T-helper 17 cell (primary cell): Measurements from ENCODE around the gene RIMS1. TPM values are rescaled to one million over a fixed set of nuclear protein-coding genes. Genes with fewer than 3 reads are reported as not detected.
"Not testable (repeated sequence)": the region's sequence is repeated elsewhere in the genome, so short reads cannot be mapped to it uniquely, and the experiment has no call there.

Source experiments
- ATAC-seq: fragments of 150-1000 bp; cut with Tn5 transposase; 2 replicates; pipeline ENCODE4 v1.10.0; 2021; ENCODE audit warnings: mild to moderate bottlenecking, moderate library complexity
- DNase-seq, 3 donors: peaks; one replicate each; pipeline versions ENCODE4 v3.0.0 to v3.0.0-alpha.2; 2020 to 2021
- H3K9me3 ChIP-seq: one replicate; pipeline ENCODE4 v1.7.0; 2013; ENCODE audit warnings: low read length, mild to moderate bottlenecking; ENCODE audit not compliant: control insufficient read depth, poor library complexity, severe bottlenecking
- H3K27ac Mint-ChIP-seq: one replicate; pipeline ENCODE4 v1.8.0; 2022; ENCODE audit warnings: mild to moderate bottlenecking, moderate library complexity, mixed read lengths
- H3K27me3 Mint-ChIP-seq: one replicate; pipeline ENCODE4 v1.8.0; 2022; ENCODE audit warnings: mixed read lengths
- H3K36me3 Mint-ChIP-seq: one replicate; pipeline ENCODE4 v1.8.0; 2022; ENCODE audit warnings: low read depth, mixed read lengths
- H3K4me1 Mint-ChIP-seq: one replicate; pipeline ENCODE4 v1.8.0; 2022; ENCODE audit warnings: mild to moderate bottlenecking, mixed read lengths
- H3K4me3 Mint-ChIP-seq: one replicate; pipeline ENCODE4 v1.8.0; 2022; ENCODE audit warnings: mild to moderate bottlenecking, moderate library complexity, mixed read lengths
- total RNA-seq, 4 donors: library from RNA in 2 of 4; stranded (reverse) in 2 of 4; gene quantifications; one replicate each; pipeline ENCODE4 v1.2.3 and lab custom pipeline; 2022 to 2026

Gene RIMS1
- total RNA-seq, 2 donors from 2014 or later: not detected

DNA sequence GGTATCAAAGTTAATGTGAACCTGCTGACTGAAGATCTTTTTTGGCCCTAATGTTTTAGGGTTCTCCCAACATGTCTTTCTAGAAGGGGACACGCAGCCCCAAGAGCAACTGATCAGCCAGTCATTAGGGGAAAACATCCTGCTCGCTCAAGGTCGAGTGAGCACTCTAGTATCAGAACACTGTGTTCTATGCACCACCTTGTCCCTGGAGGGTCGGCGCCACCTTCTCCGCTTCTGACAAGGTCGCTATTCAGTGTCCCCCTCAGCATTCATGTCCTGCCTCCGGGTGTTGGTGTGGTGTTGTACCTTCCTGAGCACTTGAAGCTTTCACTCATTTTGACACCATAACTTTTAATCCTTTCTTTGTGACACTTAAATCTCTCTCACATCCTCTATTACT, 404.3 kb downstream of the RIMS1 start:
- Mint-ChIP-seq H3K36me3 (no peaks in the 10 kb centered on the region), H3K4me1 (no peaks in the 10 kb centered on the region)
- no peak for ATAC-seq

DNA sequence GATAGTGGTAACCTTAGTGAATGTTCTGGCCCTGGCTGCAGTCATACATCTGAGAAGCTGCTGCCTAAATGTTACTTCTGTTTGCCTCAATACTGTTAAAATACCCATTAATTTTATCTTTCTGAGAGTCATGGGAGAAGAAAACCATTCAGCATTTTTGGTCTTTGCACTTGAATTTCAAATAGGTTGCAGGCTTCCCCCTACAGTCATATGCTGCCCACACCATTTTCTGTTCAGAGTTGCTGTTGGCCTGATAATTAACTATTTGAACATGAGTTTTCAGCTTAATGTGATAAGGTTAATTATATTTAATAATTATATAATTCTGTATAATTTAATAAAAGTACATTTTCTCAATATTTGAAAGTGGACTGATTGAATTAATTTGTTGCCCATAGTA, 410.0 kb downstream of the RIMS1 start:
- Mint-ChIP-seq H3K36me3 (no peaks in the 10 kb centered on the region), H3K4me3 (no peak overlapping the region), H3K27ac (no peak overlapping the region), H3K4me1 (no peaks in the 10 kb centered on the region), H3K27me3 (no peaks in the 10 kb centered on the region)
- ATAC-seq (no peak), DNase-seq (no peak)
- H3K9me3 ChIP-seq: no peaks in the 10 kb centered on the region

More for the DNA sequence above, 404.3 kb downstream of the RIMS1 start:
- DNase-seq: no peak
- Mint-ChIP-seq H3K27ac (no peak overlapping the region), H3K27me3 (no peaks in the 10 kb centered on the region), H3K4me3 (no peak overlapping the region)
- H3K9me3 ChIP-seq: no peaks in the 10 kb centered on the region

DNA sequence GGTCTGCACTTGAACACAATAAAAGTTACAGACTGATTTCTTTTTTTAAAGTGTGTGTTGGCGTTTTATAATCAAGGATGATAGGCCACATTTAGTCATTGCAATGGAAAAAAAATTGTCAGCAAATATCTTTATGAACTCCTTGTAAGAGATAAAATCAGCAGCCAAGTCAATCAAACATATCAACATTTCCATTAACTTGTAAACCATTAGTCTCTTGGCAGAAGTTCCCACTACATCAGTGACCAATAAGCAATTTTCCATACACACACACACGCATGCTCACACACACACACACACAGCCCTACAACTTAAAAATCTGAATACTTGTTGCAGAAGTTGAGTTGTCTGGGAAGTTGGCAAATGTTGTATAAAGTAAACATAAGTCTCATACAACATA, 419.6 kb downstream of the RIMS1 start:
- H3K9me3 ChIP-seq: no peaks in the 10 kb centered on the region
- Mint-ChIP-seq H3K4me3 (no peak overlapping the region), H3K36me3 (no peaks in the 10 kb centered on the region), H3K27me3 (no peaks in the 10 kb centered on the region), H3K4me1 (no peaks in the 10 kb centered on the region), H3K27ac (no peak overlapping the region)
- no peak for ATAC-seq
- DNase-seq: no peak

DNA sequence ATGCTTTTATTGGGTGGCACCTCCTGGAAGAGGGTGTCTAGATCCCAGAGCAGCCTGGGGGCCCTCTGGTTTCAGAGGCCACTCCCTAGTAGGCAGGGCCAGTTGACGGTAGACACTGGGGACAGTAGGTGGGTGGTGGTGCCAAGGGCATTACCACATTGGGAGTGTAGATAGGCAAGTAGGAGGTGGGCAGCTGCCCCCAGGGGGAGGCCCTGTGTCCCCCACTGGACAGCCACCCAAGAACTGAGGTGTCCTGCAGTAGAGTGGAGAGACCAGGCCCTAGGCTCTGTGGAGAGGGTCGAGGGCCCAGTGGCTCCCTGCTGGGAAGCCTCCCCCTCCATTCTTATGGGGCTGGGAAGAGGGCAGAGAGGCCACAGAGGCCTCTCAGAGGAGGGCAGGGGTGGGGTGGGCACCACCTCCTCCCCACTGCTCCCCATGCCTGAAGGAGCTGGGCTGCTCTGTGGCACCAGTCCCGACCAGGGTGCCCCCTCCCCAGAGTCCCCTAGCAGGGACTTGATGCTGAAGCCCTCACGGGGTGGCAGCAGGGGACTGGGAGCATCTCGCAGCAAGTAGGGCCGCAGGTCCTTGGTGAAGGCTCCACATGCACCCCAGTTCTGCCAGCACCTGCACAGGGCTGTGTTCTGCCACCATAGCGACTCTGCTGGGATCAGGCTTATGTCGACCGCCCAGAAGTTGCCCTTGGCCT, 430.5 kb downstream of the RIMS1 start:
- no peaks in the 10 kb centered on the region for H3K4me1 Mint-ChIP-seq
- no peaks in the 10 kb centered on the region for H3K27me3 Mint-ChIP-seq
- DNase-seq (no peak), ATAC-seq (no peak)
- H3K36me3 Mint-ChIP-seq: no peaks in the 10 kb centered on the region
- H3K9me3 ChIP-seq: no peaks in the 10 kb centered on the region
- no peak overlapping the region for H3K4me3 Mint-ChIP-seq
- H3K27ac Mint-ChIP-seq: no peak overlapping the region

DNA sequence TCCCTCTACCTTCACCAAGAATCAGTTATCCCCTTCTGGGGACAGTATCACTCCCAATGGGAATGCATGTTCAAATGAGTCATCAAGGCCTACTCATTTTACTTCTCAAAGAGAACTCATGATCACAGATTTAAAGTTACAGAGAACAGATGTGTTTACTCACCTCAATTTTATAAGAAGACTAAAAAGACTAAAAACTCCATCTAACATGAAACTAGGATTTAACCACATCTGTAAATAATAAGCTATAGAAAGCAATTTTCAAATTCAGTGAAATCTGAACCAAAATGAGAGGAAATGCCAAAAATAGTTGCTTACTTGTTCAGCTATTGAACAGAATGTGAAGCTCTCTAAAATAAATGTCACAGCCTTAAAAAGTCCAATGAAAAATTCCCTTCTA, 435.4 kb downstream of the RIMS1 start:
- no peaks in the 10 kb centered on the region for H3K36me3 Mint-ChIP-seq
- no peak overlapping the region for H3K4me3 Mint-ChIP-seq
- H3K4me1 Mint-ChIP-seq: no peaks in the 10 kb centered on the region

DNA sequence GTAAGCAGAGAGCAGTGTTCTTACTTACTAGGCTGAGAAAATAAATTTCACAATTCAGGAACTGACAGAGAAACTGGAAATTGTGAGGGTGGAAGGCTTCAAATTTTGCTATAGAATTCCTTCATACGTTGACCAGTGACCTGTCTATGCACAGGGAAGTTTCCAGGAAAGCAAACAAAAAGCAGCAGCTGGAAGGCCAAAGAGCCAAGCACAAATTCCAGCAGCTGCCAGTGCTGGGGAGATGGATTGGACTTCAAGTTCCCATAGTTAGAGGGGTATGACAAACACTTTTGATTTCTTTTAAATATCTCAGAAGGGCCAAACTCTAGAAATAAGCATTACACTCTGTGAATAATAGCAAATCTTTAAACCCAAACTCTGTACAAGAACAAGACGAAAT, 436.4 kb downstream of the RIMS1 start:
- ATAC-seq: no peak
- H3K36me3 Mint-ChIP-seq: no peaks in the 10 kb centered on the region

More for the DNA sequence above, 435.4 kb downstream of the RIMS1 start:
- ATAC-seq (no peak), DNase-seq (no peak)
- H3K9me3 ChIP-seq: no peaks in the 10 kb centered on the region
- H3K27me3 Mint-ChIP-seq: peaks cover 7% of the 10 kb centered on the region
- no peak overlapping the region for H3K27ac Mint-ChIP-seq

DNA sequence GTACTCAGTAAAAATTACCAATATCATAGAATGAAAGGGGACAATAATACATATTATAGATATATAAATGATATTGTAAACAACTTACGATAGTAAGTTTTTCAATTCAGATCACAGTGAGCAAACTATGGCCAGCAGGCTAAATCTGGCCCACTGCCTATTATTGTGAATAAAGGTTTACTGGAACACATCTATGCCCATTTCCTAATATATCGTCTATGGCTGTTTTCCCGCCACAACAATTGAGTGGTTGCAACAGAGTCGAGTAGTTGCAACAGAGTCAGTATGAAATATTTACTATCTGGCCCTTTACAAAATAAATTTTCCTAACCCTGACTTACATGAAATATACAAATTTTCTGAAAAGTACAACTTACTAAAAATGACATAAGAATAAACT, 438.2 kb downstream of the RIMS1 start:
- Mint-ChIP-seq H3K27me3 (peaks cover 7% of the 10 kb centered on the region), H3K4me1 (no peaks in the 10 kb centered on the region), H3K27ac (no peak overlapping the region), H3K36me3 (no peaks in the 10 kb centered on the region), H3K4me3 (no peak overlapping the region)
- ATAC-seq (no peak), DNase-seq (no peak)
- no peaks in the 10 kb centered on the region for H3K9me3 ChIP-seq

More for the DNA sequence above, 436.4 kb downstream of the RIMS1 start:
- Mint-ChIP-seq H3K4me1 (no peaks in the 10 kb centered on the region), H3K4me3 (no peak overlapping the region), H3K27ac (no peak overlapping the region), H3K27me3 (peaks cover 7% of the 10 kb centered on the region)
- no peaks in the 10 kb centered on the region for H3K9me3 ChIP-seq
- DNase-seq: no peak

DNA sequence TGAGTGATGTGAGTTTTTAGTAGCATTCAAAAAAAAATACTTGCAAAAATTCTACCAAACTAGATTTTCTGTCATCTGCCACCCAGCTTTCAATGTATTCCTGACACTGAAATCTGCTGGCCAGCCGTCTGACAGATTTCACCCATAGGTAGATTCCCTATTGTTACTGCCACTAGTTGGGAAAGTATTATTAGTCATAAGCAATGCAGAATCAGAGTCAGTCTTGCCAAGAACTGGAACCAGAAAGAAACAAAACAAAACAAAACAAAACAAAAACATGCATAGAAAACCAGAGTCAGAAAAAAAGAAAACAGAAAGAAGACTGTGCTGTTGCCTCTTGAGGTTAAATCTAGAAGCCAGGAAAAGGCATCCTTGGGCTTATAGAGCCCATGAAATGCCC, 442.4 kb downstream of the RIMS1 start:
- no peaks in the 10 kb centered on the region for H3K9me3 ChIP-seq
- Mint-ChIP-seq H3K36me3 (no peaks in the 10 kb centered on the region), H3K4me3 (no peak overlapping the region), H3K27ac (no peak overlapping the region), H3K4me1 (no peaks in the 10 kb centered on the region), H3K27me3 (no peaks in the 10 kb centered on the region)
- ATAC-seq: no peak
- no peak for DNase-seq

DNA sequence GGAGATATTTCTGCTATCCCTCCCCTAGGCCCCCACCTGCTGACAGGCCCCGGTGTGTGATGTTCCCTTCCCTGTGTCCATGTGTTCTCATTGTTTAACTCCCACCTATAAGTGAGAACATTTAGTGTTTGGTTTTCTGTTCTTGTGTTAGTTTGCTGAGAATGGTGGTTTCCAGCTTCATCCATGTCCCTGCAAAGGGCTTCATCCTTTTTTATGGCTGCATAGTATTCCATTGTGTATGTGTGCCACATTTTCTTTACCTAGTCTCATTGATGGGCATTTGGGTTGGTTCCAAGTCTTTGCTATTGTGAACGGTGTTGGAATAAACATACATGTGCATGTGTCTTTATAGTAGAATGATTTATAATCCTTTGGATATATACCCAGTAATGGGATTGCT, 448.9 kb downstream of the RIMS1 start:
- not testable (repeated sequence) for H3K9me3 ChIP-seq, H3K4me3 Mint-ChIP-seq, H3K27me3 Mint-ChIP-seq, DNase-seq, ATAC-seq, H3K27ac Mint-ChIP-seq, H3K36me3 Mint-ChIP-seq, H3K4me1 Mint-ChIP-seq

DNA sequence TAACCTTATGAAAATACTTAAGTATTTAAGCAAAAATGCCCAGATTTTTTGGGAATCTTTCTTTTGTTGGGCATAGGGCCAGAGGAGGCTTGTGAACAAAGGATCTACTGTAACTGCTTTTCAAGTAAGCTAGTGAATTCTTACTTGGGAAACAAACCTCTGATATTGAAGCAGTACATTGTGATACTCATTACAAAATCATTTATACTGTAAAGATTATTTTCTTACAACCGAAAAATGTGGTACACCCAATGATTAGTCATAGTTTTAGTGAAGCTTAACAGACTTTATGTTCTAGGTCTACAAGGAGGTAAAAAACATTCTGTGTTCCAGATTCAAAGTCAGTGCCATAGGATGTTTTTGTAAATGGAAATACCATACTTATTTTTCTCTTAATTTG, 462.6 kb downstream of the RIMS1 start:
- DNase-seq: no peak
- H3K27me3 Mint-ChIP-seq: peaks cover 4% of the 10 kb centered on the region

DNA sequence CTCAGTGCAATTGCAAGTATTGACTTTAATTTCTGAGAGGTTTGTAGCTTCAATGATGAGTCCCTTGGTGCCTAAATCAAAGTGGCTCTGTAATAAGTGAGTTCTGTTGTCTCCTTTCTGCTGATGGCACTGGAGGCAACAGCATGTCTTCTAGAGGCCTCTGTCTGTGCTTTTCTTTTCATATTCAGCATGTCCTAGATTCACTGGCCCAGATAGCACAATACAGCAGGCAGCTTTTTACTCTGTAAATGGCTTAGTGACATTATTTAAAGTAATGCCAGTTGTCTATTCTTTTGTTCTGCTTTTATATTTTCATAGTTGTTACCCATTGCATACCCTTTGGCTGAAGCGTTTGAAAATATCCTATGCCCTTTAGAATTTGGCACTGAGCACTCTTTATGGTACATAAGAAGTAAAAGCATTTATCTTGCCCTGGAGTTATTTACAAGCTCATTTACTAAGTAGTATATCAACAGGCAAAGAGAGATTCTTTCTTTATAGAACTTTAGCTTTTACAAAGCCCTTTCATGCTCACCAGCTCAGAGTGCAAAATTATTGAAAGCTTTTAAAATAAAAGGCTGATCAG, 464.0 kb downstream of the RIMS1 start:
- DNase-seq (no peak), ATAC-seq (no peak)
- no peaks in the 10 kb centered on the region for H3K9me3 ChIP-seq
- H3K4me1 Mint-ChIP-seq: no peaks in the 10 kb centered on the region
- H3K27ac Mint-ChIP-seq: no peak overlapping the region
- H3K36me3 Mint-ChIP-seq: no peaks in the 10 kb centered on the region
- H3K4me3 Mint-ChIP-seq: no peak overlapping the region
- peaks cover 4% of the 10 kb centered on the region for H3K27me3 Mint-ChIP-seq

More for the DNA sequence above, 462.6 kb downstream of the RIMS1 start:
- H3K4me3 Mint-ChIP-seq: no peak overlapping the region
- no peaks in the 10 kb centered on the region for H3K36me3 Mint-ChIP-seq
- no peak overlapping the region for H3K27ac Mint-ChIP-seq
- no peak for ATAC-seq
- H3K9me3 ChIP-seq: no peaks in the 10 kb centered on the region
- H3K4me1 Mint-ChIP-seq: no peaks in the 10 kb centered on the region

DNA sequence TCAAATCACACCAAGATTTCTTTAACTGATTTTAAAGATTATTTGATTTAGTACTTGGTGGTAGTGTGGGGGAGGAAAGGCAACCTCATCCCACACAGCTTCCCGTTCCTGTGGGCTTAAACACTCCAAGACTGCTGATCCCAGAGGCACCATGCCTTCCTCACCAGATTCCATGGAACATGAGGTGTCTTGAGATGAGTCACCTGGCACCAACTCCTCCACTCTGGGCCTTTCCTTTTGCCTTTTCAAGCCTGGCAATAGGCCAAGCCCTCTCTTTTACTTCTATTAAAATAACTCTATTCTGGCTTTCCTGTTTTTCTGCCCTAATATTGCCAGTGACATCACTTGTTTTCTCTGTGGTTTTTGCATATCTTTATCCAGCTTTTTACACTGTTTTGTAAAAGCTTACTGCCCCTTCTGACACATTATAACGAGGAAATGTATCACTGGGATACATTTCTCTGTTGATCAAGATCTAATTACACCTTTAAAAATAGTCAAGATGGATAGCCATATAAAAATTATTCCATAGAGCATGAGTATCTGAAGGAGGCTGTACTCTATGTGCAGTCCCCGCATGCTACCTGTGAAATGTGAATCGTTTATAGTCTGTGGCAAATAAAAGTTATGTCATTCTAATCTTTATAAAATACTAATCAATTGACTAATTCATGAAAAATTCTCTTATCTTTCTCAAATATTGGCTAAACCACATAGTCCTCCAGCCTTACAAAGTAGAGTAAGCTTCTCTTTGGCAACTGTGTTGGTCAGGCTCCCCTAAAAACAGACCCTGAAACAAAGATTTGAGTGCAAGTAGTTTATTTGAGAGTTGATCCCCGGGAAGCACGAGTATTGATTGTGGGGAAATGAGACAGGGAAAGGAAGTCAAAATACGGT, 477.7 kb downstream of the RIMS1 start:
- DNase-seq (no peak), ATAC-seq (no peak)
- Mint-ChIP-seq H3K27me3 (peaks cover 16% of the 10 kb centered on the region), H3K36me3 (no peaks in the 10 kb centered on the region), H3K4me1 (no peaks in the 10 kb centered on the region), H3K4me3 (no peak overlapping the region), H3K27ac (no peak overlapping the region)
- no peaks in the 10 kb centered on the region for H3K9me3 ChIP-seq

DNA sequence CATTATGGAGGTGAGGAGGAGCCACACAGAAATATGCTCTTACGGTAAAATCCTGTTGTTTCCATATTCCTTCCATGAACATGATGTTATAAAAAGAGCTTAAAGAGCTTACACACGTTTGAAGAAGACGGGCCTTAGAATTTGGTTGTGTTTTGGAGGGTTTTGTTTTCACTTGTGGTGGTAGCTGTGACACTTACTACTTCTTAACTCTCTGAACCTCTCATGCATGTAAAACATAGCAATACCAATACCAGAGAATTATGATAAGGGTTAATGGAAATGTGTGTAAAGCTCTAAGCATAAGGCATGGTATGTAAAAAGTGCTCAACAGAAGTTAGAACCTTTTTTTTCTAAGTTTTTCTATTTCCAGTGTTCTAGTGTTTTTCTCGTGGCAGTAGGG, 479.4 kb downstream of the RIMS1 start:
- ATAC-seq: no peak

More for the DNA sequence above, 479.4 kb downstream of the RIMS1 start:
- no peaks in the 10 kb centered on the region for H3K9me3 ChIP-seq
- no peaks in the 10 kb centered on the region for H3K4me1 Mint-ChIP-seq
- H3K27me3 Mint-ChIP-seq: peaks cover 16% of the 10 kb centered on the region
- H3K27ac Mint-ChIP-seq: no peak overlapping the region
- no peaks in the 10 kb centered on the region for H3K36me3 Mint-ChIP-seq
- no peak overlapping the region for H3K4me3 Mint-ChIP-seq
- DNase-seq: no peak
